Right ventricle myocardium inferior (tissue), 1 donor: ENCODE measurements around the gene PXDN. TPM values are rescaled to one million over a fixed set of nuclear protein-coding genes. Genes with fewer than 3 reads are reported as not detected.
"Not testable (repeated sequence)": the region's sequence is repeated elsewhere in the genome, so short reads cannot be mapped to it uniquely, and the experiment has no call there.

ENCODE experiments used
- ATAC-seq: fragments of 200-7000 bp; cut with Tn5 transposase; one replicate; pipeline ENCODE4 v1.9.1; 2020; ENCODE audit warnings: mild to moderate bottlenecking, moderate library complexity
- DNase-seq: peaks from one replicate; pipeline ENCODE4 v3.0.0; 2021; ENCODE audit errors: missing footprints
- intact Hi-C: fragments of 100-400 bp; cut with DNase I; formaldehyde crosslinking; loops from one replicate; pipeline ENCODE4 v1.11.0; 2022
- long read RNA-seq: library from polyadenylated mRNA; unstranded; transcript quantifications from one replicate; pipeline ENCODE4 v2.0.0, GENCODE V29; 2021
- total RNA-seq: library from RNA; stranded (reverse); fragmentation: NEBNext Ultra II Directional; extraction: Animal tissue kit (Norgen Biotek cat#: 25700); gene quantifications from one replicate; pipeline ENCODE4 v1.2.1, GENCODE V29; 2021
- donor health status: DM: no; HTN: yes; CAD: no; lungs with severe emphysema.

The PXDN gene
- total RNA-seq = 19.7 TPM
- long read RNA-seq, partial matches to known transcripts = 8 of 10 reads
- long read RNA-seq, other reads (novel, unspliced or antisense) = 2 of 10 reads

- intact Hi-C loops = loop anchor here (1.0 to 5.0 kb wide), 3 partner anchors 32 to 152 kb away; no protein-coding TSS in a partner anchor
- ATAC-seq (peak; percentile 76), DNase-seq (peak; percentile 84)
Measured at GRCh38 chr2:1744446-1745170, at the start of gene PXDN. PXDN (minus strand) TSS chr2:1744515; CDS start chr2:1744455, 60 bp downstream.

GRCh38 chr2:1793868-1794445 is 49.6 kb upstream of the PXDN start:
- DNase-seq (no peak), ATAC-seq (peak; percentile 75)

GRCh38 chr2:1793001-1793867 is 48.9 kb upstream of the PXDN start:
- intact Hi-C loops = no loop called here
- DNase-seq = no peak
- ATAC-seq = peak; percentile 36

More at GRCh38 chr2:1793868-1794445, 49.6 kb upstream of the PXDN start:
- intact Hi-C loops = no loop called here

GRCh38 chr2:1791685-1792435 is 47.5 kb upstream of the PXDN start:
- DNase-seq (no peak), ATAC-seq (no peak)
- intact Hi-C loops = no loop called here

GRCh38 chr2:1791006-1791605 is 46.8 kb upstream of the PXDN start:
- ATAC-seq = no peak
- intact Hi-C loops = no loop called here
- DNase-seq = no peak

GRCh38 chr2:1790473-1790872 is 46.2 kb upstream of the PXDN start:
- no peak for ATAC-seq
- no peak for DNase-seq
- intact Hi-C loops = no loop called here

GRCh38 chr2:1789610-1790009 is 45.3 kb upstream of the PXDN start:
- ATAC-seq = no peak
- no peak for DNase-seq
- intact Hi-C loops = no loop called here

- no peak for ATAC-seq
- intact Hi-C loops = no loop called here
- no peak for DNase-seq
Measured at GRCh38 chr2:1788478-1788959, 44.2 kb upstream of the PXDN start.

- DNase-seq (no peak), ATAC-seq (no peak)
- intact Hi-C loops = no loop called here
Measured at GRCh38 chr2:1787755-1788477, 43.6 kb upstream of the PXDN start.

- no peak for DNase-seq
- intact Hi-C loops = no loop called here
Measured at GRCh38 chr2:1784986-1785617, 40.8 kb upstream of the PXDN start.

GRCh38 chr2:1784087-1784486 is 39.8 kb upstream of the PXDN start:
- ATAC-seq (no peak), DNase-seq (no peak)
- intact Hi-C loops = no loop called here

More at GRCh38 chr2:1784986-1785617, 40.8 kb upstream of the PXDN start:
- ATAC-seq = no peak

- DNase-seq (no peak), ATAC-seq (no peak)
- intact Hi-C loops = no loop called here
Measured at GRCh38 chr2:1782514-1782913, 38.2 kb upstream of the PXDN start.

- ATAC-seq = no peak
- intact Hi-C loops = no loop called here
- DNase-seq = no peak
Measured at GRCh38 chr2:1781291-1782080, 37.2 kb upstream of the PXDN start.

- no peak for DNase-seq
- ATAC-seq = no peak
- intact Hi-C loops = no loop called here
Measured at GRCh38 chr2:1780693-1781092, 36.4 kb upstream of the PXDN start.

- intact Hi-C loops, ATAC-seq, DNase-seq: not testable (repeated sequence)
Measured at GRCh38 chr2:1780054-1780453, 35.7 kb upstream of the PXDN start.

GRCh38 chr2:1778566-1778965 is 34.3 kb upstream of the PXDN start:
- ATAC-seq (no peak), DNase-seq (no peak)
- intact Hi-C loops = no loop called here
